HG02852 (cell line): Measurements from ENCODE around the gene FBRS.
A peak's percentile ranks its signal among the peaks of the same experiment; 100 is the strongest.
"Not testable (repeated sequence)": the region's sequence is repeated elsewhere in the genome, so short reads cannot be mapped to it uniquely, and the experiment has no call there.

Experiments
- ATAC-seq: cut with Tn5 transposase; IDR thresholded peaks from one replicate; pipeline ENCODE4 v1.9.1; 2021; ENCODE audit warnings: mild to moderate bottlenecking, moderate library complexity; ENCODE audit not compliant: unreplicated experiment

Gene FBRS

DNA sequence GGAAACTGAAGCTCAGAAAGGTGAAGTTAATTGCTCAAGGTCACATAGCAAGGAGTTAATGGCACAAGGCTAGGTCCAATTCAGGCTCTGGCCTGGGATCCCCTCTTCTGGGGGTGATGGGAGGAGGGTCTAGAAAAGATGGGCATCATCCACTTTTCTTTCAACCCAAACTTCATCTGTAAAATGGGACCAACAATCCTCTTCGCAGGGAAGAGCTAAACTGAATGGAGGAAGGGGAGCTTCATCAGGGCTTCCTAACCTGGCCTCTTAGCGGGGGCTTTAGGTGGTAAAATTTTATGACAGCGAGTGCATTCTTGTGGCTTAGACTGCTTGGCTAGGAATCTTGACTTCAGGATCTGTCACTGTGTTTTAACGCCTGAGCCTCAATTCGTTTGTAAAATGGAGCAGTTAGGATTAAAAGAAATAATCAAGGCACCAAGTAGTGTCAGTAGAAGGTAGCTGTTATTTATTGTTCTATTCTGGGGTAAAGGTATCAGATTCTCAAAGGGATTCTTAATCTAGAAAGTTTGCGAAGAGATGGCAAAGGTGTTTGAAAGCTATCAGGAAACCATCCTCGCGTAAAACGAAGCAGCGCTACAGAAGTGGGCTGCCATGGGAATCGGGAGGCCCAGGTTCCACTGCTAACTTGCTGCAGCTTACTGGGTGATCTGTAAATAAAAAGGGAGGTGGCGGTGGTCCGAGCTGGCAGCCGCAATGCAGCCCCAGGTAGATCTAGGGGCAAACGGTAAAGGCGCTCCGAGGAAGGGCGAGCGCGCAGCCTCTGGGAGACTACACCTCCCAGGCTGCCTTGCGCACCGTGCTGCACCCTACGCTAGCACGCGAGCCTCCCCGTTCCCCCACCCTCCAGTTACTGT is 39.3 kb downstream of the FBRS start:
- peak; percentile 81 for ATAC-seq

DNA sequence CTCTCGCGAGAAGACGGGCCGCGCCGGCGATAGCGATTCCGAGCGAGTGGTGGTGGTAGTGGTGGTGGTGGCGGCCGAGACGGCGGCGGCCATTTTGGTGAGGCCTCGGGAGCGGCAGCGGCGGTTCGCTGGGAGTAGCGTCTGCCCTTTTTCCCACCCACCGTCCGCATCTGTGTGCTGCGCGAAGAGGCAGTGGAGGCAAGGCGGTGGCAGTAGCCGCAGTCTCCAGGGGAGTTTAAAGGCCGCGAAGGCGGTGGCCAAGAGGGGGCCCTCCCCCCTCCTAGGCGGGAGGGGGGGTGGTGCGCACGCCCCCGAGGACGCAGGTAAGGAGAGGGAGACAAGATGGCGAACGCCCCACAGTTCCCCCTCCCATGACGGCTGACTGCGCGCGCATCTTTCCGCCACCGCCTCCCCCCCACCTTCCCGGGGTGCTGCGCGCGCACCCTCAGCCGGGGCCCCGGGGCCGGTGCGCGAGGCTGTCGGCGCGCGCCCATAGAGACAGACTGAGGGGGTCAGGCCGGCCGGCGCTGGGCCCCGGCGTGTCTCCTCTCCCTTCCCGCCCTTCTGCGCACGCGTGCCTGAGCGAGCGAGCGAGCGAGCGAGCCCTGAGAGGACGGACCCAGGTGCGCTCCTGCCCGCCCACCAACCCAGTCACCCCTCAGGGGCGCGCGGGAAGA is 40.0 kb downstream of the FBRS start:
- peak; percentile 63 for ATAC-seq

DNA sequence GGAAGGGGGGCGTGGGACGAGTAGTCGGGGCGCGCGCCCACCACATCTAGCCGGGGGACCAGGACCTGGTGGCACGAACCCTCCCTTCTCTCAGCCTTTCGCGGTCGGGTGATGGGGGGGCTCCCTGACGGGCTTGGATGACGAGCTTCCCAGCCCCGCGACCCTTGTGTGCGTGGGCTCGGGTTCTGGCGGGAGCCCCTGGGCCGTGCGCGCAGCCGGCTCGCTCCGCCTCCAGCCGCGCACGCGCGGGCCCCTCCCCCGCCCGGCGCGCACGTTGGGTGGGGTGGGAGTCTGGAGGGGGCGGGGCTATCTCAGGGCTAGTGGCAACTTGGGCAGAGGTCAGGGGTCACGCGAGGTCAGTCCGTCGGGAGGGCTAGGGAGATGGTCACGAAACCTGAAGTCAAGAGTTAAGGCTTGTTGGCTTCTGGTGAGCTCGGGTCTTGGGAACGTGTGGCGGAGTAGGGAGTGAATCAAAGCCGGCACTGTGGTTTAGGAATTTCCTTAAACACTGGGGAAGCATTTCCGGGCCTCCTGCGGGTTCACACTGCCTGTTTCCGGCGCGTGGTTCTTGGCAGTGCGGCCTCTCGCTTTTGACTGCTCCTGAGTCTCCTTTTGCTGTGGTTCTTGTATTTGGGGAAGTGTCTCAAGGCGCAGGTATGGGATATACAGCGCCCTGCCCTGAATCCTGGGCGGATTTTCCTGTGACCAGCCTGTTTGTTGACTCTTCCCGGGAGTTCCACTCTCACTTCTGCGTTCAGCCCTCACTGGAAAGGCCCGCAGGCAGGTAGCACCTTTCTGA is 40.8 kb downstream of the FBRS start, which contains the start of gene SRCAP:
Gene SRCAP, plus strand, starts transcription at position 356 of the 799 bp plus-strand sequence. CDS start 1,654 bp downstream, outside the sequence.
- ATAC-seq = peak; percentile 30

DNA sequence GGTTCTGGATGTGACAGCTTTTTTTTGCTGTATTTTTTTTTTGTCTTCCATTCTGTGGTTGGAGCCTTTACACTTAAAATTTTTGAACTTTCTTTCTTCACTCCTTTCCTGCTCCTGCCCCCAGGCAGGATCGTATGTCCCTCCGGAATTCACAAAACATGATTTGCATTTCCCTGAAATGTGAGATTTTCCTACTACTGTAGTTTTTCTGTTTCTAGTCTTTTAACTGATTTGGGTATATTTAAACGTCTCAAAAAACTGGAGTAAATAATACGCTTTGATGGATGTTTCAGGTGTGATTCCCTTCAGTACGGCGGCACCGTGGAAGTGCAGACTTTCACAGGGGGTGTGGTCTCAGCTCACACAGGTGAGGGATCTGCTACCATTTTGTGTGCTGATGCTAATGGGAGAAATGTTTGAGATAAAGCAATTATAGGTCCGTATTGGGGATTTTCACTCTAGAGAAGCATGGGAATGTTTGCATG is 41.4 kb downstream of the FBRS start:
- ATAC-seq = no peak

DNA sequence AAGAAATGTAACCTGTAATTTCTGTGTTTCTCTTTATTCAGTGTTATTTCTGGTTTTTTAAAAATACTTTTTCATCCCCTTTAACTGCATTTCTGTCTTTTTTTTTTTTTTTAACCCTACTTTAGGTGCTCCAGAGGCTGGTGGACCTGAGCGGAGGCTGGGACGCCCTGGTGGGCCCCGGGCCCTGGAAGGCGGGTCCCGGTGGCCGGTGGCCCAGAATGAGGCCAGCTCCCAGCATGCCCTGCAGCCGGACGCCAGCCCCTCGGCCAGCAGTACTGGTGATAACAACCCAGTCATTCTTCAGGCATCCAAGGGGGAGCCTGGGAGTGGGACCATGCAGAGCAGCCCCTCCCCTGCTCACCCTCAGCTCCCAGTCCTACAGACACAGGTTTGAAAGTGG is 42.3 kb downstream of the FBRS start:
- ATAC-seq = no peak

DNA sequence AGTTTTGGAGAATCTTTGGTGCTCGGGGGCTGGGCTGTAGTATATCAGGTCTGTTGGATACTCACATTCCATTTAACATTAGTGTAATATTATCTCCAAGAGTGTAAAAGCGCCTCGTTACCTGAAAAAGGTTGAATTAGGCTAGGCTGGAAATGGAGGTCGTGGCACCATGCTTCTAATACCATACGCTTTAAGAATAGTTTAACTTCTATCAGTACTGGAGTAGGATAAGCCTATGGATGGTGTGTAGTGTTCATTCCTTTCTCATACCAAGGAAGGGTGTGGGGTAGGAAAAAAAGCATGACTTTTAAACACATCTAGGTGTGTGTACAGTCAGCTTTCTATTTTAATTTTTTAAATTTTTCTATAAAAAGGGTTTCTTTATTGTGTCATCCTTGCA is 42.7 kb downstream of the FBRS start:
- ATAC-seq = no peak

DNA sequence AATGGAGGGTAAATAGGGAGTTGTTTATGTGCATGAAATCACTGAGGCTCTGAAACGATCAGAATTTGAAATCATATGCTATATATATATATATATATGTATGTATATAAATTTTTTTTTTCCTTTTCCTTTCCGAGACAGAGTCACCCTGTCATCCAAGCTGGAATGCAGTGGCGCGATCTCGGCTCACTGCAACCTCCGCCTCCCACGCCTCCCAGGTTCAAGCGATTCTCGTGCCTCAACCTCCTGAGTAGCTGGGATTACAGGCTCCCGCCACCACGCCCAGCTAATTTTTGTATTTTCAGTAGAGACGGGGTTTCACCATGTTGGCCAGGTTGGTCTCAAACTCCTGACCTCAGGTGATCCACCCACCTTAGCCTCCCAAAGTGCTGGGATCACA is 44.8 kb downstream of the FBRS start:
- ATAC-seq = not testable (repeated sequence)

DNA sequence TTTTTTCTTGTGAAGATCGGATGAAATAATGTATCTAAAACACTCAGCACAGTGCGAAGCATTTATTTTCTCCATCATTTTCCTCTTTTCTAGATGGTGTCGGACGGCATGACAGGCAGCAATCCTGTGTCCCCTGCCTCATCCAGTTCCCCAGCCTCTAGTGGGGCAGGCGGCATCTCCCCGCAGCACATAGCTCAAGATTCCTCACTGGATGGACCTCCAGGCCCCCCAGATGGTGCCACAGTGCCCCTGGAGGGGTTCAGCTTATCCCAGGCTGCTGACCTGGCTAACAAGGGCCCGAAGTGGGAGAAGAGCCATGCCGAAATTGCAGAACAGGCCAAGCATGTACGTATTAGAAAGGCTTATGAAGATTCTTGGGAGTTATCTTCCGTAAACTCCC is 45.7 kb downstream of the FBRS start:
- ATAC-seq = no peak

DNA sequence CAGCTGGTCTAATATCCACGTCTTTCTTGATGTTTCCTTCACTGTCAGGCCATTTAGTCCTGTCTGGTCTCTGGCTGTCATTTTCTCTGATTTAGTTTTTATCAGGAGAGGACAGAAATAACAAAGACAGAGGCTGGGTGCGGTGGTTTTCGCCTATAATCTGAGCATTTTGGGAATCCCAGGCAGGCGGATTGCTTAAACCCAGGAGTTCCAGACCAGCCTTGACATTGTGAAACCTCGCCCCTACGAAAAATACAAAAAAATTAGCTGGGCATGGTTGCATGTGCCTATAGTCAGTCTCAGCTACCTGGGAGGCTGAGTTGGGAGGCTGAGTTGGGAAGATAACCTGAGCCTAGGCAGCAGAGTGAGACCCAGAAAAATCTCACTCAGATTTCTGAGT is 47.8 kb downstream of the FBRS start:
- ATAC-seq = no peak

DNA sequence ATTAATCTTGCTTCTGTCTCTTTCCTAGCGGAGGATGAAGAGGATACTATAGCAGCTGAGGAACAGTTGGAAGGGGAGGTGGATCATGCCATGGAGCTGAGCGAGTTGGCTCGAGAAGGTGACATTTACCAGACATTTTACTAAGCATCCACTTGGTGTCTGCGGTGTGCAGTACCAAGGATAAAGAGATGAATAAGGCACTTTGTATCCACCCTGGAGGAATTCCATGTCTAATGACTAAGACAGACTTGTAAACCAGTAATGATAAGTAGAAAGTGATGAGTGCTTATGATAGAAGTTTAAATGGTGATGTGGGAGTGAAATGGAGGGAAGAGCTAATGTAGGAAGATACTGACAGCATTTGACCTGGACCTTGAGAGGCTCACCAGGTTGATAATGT is 52.7 kb downstream of the FBRS start:
- ATAC-seq = no peak

DNA sequence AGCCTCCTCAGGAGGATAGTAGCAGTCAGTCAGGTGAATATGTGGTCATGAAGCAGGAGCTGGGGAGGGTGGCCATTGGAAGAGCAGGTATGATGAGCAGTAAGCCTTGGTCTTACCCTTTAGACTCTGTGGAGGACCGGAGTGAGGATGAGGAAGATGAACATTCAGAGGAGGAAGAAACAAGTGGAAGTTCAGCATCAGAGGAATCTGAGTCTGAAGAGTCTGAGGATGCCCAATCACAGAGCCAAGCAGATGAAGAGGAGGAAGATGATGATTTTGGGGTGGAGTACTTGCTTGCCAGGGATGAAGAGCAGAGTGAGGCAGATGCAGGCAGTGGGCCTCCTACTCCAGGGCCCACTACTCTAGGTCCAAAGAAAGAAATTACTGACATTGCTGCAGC is 53.5 kb downstream of the FBRS start:
- ATAC-seq = no peak

DNA sequence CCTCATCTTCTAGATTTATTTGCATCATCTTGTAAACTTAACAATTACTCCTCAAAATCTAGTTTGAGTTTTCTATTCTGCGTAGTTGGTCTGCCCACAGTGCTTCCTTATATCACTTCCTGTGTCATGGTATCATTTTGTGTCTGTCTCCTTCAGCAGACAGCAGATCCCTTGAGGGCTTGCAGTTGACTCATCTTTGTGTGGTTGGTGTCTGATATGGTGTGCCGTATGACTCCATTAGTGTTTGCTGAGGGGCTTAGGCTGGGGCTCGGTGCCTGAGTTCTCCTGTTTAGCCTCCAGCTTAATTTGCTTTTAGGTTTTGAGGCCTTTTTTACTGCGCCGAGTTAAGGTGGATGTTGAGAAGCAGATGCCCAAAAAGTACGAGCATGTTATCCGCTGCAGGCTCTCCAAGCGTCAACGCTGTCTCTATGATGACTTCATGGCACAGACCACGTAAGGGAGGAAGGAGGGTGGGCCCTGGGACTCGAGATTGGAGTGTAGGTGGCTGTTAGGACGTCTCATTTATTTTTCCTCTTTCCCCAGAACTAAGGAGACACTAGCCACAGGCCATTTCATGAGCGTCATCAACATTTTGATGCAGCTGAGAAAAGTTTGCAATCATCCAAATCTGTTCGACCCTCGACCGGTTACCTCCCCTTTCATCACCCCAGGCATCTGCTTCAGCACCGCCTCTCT is 57.7 kb downstream of the FBRS start:
- no peak for ATAC-seq

DNA sequence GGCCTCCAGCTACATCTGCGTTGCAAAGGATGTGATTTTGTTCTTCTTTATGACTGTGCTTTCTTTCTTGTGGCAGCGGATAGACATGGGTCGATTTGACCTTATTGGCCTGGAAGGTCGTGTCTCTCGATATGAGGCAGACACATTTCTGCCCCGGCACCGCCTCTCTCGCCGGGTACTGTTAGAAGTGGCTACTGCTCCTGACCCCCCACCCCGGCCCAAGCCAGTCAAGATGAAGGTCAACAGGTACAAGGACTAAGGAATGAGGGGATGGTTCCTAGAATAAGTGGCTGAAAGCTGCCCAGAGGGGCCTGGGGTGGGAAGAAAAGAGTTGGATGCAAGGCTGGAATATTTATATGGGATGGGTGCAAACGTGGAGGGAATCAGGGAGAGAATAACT is 61.9 kb downstream of the FBRS start:
- no peak for ATAC-seq
